Melanocyte of skin (primary cell): Measurements from ENCODE around the gene BBS5. TPM values are rescaled to one million over a fixed set of nuclear protein-coding genes. Genes with fewer than 3 reads are reported as not detected.

ENCODE experiments used
- total RNA-seq, 2 donors: library from RNA; depleted of rRNA; stranded (reverse); fragments of >200 nt; gene quantifications; 2 replicates each; pipeline ENCODE4 v1.2.3, GENCODE V29; 2012

The BBS5 gene
- 10 to 100 TPM; 35.3 to 55.4 TPM for total RNA-seq

GRCh38 chr2:169479257-169480078 lies at the start of gene BBS5:
BBS5 (plus strand) TSS chr2:169479494; CDS start chr2:169479554, 60 bp downstream.

GRCh38 chr2:169509298-169509885 lies 30.1 kb downstream of the BBS5 start, which contains the start of gene KLHL41:
KLHL41 (plus strand) TSS chr2:169509702; CDS start chr2:169509779, 77 bp downstream.

Other genes with a start within 250 kb of the BBS5 start
- gene LRP2, start 117.0 kb upstream of the BBS5 start, total RNA-seq: under 1 TPM; under 0.01 to 0.34 TPM
- gene KLHL41, start 30.2 kb downstream of the BBS5 start, total RNA-seq: 1 to 10 TPM; 1.7 to 4.5 TPM
- 10 to 100 TPM; 17.2 to 26.6 TPM for gene FASTKD1, start 94.4 kb downstream of the BBS5 start, total RNA-seq
- gene PPIG, start 104.9 kb downstream of the BBS5 start, total RNA-seq: 10 to 100 TPM; 16.2 to 16.3 TPM
- gene CFAP210, start 214.9 kb downstream of the BBS5 start, total RNA-seq: not detected
- 1 to 10 TPM; 2.7 to 2.8 TPM for gene PHOSPHO2, start 215.0 kb downstream of the BBS5 start, total RNA-seq